Limb (tissue), 2 donors: ENCODE measurements around the gene LHX1.
A peak's percentile ranks its signal among the peaks of the same experiment; 100 is the strongest.

Experiments
- DNase-seq, 2 donors: peaks; one replicate each; pipeline ENCODE4 v3.0.0-alpha.2; 2016; ENCODE audit errors: extremely low spot score in 2 of 2

The LHX1 gene

DNA sequence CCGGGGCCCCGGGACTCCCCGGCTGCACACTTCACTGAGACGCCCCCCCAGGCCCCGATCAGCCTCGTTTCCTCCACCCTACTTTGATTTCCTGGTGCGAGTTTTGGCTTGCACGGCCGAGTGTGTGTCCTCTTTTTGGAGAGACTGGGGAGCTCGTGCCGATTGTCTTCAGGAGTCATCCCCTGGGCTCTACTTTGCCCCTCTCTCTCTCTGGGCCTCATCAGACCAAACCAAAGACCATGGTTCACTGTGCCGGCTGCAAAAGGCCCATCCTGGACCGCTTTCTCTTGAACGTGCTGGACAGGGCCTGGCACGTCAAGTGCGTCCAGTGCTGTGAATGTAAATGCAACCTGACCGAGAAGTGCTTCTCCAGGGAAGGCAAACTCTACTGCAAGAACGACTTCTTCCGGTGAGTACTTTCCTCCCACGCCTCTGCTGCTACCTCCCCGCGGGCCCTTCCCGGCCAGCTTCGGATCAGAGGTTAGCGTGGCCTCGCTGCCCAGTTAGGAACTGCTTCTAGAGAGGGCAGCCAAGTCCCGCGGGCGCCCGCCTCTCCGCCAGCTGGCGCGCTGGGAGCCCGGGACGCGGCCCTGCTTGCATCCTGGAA is 787 bp downstream of the LHX1 start:
- peak in 1 of 2 donors; percentile 55 for DNase-seq

GRCh38 chr17:36938566-36939051 is 1.3 kb downstream of the LHX1 start:
- peak in 1 of 2 donors; percentile 47 for DNase-seq

GRCh38 chr17:36939052-36939801 is 2.0 kb downstream of the LHX1 start:
- peak in 1 of 2 donors; percentile 42 for DNase-seq

DNA sequence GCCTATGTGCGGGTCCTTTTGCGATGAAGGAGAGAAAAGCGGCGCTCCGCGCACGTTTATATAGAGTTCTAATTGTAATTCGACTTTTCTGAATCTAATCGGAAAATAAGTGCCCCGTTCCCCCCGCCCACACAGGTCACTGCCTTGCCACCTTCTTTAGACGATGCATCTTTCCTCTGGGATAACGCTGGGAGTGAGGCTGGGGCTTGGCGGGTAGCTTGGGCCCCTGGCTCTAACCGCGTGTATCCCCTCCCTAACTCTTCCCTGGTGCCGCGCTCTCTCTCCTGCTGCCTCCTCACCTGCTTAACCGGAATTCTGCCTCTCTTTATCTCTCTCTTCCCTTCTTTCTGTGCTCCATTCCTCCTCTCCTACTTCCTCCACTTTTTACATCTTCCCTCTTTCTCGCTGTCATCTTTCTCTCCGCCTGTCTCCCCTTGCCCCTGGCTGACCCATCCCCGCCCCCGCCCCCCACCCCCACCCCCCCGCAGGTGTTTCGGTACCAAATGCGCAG is 2.6 kb downstream of the LHX1 start:
- no peak for DNase-seq

DNA sequence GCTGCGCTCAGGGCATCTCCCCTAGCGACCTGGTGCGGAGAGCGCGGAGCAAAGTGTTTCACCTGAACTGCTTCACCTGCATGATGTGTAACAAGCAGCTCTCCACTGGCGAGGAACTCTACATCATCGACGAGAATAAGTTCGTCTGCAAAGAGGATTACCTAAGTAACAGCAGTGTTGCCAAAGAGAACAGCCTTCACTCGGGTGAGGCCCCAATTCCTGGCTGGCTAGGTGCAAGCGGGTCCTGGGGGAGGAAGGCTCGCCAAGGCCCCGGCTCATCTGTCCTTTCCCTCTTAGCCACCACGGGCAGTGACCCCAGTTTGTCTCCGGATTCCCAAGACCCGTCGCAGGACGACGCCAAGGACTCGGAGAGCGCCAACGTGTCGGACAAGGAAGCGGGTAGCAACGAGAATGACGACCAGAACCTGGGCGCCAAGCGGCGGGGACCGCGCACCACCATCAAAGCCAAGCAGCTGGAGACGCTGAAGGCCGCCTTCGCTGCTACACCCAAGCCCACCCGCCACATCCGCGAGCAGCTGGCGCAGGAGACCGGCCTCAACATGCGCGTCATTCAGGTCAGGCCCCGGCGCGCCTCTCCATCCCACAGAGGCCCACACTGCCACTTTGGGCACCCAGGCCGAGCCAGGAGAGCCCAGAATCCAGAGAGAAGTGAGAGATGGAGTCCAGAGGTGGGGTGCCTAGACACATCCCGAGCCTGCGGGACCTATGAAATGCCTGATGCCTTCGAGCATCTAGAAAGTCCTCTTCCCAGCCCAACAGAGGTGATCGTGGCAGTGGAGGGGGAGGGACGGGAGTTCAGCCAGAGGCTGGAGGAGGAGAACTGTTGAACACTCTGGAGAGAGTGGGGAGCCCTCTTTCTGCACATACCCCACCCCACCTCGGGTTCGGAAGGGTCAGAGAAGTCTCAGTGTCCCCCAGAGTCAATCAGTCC is 3.3 kb downstream of the LHX1 start:
- peak in 1 of 2 donors; percentile 38 for DNase-seq

- DNase-seq = peak in 1 of 2 donors; percentile 40
Observed at GRCh38 chr17:36941265-36942010, 4.2 kb downstream of the LHX1 start.

DNA sequence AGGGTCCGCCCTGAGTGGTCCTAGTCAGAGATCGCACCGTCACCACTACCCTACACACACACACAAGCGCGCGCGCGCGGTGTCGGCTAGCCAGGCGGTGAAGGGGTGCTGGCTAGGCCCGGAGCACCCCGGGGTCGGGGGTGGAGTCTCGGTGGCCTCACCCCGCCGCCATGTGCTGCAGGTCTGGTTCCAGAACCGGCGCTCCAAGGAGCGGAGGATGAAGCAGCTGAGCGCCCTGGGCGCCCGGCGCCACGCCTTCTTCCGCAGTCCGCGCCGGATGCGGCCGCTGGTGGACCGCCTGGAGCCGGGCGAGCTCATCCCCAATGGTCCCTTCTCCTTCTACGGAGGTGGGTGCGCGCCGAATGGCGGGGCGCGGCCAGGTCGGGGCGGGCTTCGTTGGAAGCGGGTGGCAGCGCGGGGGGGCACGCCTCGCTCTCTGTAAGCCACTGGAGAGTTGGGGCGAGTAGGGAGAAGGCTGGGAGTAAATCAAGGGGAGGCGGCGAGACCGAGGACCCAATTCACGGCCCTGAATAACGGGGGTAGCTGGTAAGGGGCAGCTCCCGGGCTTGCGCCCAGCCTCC is 4.8 kb downstream of the LHX1 start:
- peak in 1 of 2 donors; percentile 46 for DNase-seq

GRCh38 chr17:36942631-36943125 is 5.4 kb downstream of the LHX1 start:
- peak in 1 of 2 donors; percentile 38 for DNase-seq

DNA sequence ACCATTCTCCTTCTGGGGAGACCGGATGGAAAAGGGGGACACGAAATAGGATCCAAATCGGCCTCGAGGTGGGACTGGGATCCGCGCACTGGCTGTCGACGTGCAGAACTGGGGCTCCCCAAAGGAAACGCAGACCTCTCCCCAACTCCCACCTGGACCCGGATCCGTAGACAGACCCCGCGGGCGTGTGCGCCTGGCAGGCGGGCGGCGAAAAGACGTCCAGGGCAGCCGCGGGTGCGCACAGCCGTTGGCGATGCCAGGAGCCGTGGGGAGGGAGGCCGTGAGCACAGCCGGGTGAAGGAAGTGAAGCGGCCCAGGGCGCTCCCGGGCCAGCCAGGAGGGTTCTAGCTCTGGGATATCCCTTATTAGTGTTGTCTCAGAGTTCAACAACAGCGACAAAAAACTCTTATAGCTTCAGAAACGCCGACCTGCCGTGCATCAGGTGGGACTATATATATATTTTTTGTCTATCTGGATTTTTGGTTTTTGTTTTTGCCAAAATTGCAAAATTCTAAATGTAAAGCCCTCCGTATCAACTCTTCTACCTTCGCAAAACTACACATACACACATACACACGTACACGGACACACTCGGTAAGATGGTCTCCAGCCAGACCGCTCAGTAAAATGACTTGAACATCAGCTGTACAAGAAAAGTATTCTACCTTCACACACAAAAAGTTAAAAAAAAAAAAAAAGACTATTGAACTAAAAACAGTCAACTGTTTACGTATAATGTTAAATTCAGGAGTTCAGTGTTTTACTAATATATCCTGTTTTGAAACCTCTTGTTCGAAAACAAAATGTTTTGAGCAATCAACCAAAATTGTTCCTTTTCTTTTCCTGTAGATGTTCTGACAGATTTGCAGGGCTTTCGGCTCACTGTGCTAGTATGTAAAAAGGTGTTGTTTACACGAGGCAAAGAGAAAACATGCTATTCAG is 6.2 kb downstream of the LHX1 start:
- DNase-seq = peak in 1 of 2 donors; percentile 47

GRCh38 chr17:36944553-36944952 is 7.3 kb downstream of the LHX1 start:
- no peak for DNase-seq

- no peak for DNase-seq
Observed at GRCh38 chr17:36945140-36945539, 7.9 kb downstream of the LHX1 start.

GRCh38 chr17:36945959-36946725 is 8.9 kb downstream of the LHX1 start:
- no peak for DNase-seq

DNA sequence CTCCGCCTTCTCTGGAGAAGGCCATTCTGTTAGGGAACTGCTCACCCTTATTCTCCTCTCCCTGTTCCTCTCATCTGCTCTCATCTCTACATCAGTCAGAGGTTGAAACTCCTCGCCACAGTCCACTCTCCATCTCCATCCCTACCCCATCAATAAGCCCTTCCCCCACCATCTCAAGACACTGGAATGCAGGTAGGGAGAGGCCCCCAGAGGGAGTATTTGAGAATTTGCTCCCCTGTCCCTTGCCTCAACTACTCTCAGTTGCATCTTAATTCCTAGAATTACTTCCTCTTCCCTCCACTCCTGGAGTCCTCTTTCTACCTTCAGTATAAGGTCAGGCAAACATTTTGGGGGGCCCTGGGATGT is 9.4 kb downstream of the LHX1 start:
- no peak for DNase-seq

DNA sequence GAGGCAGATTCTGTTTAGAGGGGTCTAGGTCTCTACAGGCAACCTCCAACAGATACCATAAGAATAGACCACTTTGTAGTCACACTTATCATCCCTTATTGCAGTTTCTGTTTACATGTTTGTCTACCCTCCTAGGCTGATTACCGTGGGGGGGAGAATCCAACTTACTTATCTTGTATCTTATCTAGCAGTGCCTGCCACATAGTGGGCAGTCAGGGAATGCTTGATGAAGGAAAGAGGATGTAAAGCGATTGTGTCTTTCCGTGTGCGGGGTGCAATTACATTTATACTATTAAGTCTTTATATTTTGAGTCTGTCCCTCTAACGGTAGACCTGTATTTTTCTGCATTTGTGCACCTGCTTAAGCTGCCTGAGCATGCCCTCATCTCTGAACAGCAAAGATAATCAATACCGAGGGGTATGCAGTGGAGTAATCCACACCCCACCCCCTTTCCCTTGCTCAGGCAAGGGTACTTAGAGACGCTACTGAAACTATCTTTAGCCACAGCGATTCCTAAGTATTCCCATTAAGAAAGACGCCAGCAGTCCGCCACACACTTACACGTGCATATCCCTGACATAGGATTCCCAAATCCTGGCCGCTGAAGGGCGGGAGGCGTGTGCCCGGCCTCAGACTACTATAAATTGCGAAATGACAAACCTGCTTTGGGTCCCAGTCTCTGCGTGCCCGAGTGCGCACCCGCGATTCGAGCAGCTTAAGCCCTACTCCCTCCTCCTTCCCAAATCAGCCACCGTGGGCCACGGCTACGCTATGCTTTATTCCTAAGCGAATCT is 10.8 kb downstream of the LHX1 start:
- peak in 1 of 2 donors; percentile 18 for DNase-seq

- DNase-seq = peak; percentile 98 to 99
Observed at GRCh38 chr17:36948717-36949460, 11.6 kb downstream of the LHX1 start, which contains the start of gene AATF. Gene AATF, plus strand, starts transcription at chr17:36948954. Its CDS starts 172 bp downstream, at chr17:36949126.

GRCh38 chr17:36949461-36949927 is 12.2 kb downstream of the LHX1 start:
- DNase-seq = no peak

DNA sequence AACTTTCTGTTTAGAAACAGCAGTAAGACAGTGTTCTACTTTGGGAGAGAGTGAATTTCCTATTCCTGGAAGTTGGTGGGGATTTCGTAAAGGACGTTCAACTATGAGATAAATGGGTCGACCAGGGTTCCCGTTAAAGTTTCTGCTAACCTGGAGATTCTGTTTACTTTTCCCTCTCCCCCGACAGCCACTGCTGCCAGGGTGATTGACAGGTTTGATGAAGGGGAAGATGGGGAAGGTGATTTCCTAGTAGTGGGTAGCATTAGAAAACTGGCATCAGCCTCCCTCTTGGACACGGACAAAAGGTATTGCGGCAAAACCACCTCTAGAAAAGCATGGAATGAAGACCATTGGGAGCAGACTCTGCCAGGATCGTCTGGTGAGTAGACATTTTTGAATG is 12.8 kb downstream of the LHX1 start:
- DNase-seq = no peak
